SKM-1 (cell line): ENCODE results near the gene ANKRD40.

Experiments used
- DNase-seq: peaks from one replicate; lab custom pipeline; 2025; ENCODE audit not compliant: unreplicated experiment; lab: John Stamatoyannopoulos, UW

Gene ANKRD40

GRCh38 chr17:50651661-50652060 lies 56.1 kb downstream of the ANKRD40 start:
- DNase-seq = no peak

GRCh38 chr17:50649042-50649908 lies 58.4 kb downstream of the ANKRD40 start:
- no peak for DNase-seq

DNA sequence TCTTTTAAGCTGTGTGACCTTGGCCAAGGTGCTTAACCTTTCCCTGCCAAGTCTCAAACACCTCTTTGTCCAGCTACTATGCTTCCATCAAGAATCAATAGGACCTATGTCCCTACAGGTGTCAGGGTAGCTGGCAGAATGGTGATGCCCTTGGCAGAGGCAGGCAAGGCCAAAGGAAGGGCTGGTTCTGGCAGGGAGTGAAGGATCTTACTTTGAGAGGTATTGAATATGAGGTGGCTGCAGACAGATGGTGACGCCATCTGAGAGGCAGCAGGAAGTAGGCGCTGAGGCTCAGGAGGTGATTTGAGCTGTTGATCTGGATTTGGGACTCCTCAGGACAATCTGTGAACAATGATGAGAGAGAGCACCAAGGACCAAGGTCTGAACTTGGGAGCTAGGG lies 60.5 kb downstream of the ANKRD40 start:
- DNase-seq = no peak

GRCh38 chr17:50645748-50646682 lies 61.7 kb downstream of the ANKRD40 start:
- no peak for DNase-seq
